Measurements from ENCODE around the gene RALGPS1.

The RALGPS1 gene

DNA sequence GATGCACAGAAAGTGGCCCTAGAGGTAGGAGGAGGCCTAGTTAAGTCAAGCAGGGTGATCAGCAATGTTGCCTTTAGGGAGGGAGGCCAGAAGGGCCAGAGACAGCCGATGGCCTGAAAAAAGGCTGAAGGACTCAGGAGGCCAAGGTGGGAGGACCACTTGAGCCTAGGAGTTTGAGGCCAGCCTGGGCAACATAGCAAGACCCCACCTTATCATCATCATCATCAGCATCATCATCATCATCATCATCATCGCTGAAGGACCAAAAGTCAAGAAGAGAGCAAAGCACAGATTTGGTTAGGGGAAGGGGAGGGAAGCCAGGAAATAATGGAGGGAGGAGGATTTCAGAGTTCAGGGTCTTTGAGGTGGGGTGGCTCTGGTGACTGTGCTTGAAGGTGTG lies 74.3 kb downstream of the RALGPS1 start:
- H3K27me3 ChIP-seq (ENCODE audit: insufficient read depth, poor library complexity, severe bottlenecking): peaks cover 66% of the 10 kb centered on the region
- no peak for DNase-seq (ENCODE audit: low read depth in 1 of 2, low spot score in 1 of 2)
- TF ChIP-seq, protein P1, sequence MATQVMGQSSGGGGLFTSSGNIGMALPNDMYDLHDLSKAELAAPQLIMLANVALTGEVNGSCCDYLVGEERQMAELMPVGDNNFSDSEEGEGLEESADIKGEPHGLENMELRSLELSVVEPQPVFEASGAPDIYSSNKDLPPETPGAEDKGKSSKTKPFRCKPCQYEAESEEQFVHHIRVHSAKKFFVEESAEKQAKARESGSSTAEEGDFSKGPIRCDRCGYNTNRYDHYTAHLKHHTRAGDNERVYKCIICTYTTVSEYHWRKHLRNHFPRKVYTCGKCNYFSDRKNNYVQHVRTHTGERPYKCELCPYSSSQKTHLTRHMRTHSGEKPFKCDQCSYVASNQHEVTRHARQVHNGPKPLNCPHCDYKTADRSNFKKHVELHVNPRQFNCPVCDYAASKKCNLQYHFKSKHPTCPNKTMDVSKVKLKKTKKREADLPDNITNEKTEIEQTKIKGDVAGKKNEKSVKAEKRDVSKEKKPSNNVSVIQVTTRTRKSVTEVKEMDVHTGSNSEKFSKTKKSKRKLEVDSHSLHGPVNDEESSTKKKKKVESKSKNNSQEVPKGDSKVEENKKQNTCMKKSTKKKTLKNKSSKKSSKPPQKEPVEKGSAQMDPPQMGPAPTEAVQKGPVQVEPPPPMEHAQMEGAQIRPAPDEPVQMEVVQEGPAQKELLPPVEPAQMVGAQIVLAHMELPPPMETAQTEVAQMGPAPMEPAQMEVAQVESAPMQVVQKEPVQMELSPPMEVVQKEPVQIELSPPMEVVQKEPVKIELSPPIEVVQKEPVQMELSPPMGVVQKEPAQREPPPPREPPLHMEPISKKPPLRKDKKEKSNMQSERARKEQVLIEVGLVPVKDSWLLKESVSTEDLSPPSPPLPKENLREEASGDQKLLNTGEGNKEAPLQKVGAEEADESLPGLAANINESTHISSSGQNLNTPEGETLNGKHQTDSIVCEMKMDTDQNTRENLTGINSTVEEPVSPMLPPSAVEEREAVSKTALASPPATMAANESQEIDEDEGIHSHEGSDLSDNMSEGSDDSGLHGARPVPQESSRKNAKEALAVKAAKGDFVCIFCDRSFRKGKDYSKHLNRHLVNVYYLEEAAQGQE (IDR thresholded peaks at IDR 0.05; ENCODE audit: insufficient replicate concordance, low read depth): no peak
- TF ChIP-seq POLR2AphosphoS5 (IDR thresholded peaks at IDR 0.05; ENCODE audit: low read depth) (no peak), SPI1 (IDR thresholded peaks at IDR 0.05; ENCODE audit: borderline replicate concordance, low read depth) (no peak), GABPA (IDR thresholded peaks at IDR 0.05; ENCODE audit: low read depth) (no peak)
- TF ChIP-seq, protein P2, sequence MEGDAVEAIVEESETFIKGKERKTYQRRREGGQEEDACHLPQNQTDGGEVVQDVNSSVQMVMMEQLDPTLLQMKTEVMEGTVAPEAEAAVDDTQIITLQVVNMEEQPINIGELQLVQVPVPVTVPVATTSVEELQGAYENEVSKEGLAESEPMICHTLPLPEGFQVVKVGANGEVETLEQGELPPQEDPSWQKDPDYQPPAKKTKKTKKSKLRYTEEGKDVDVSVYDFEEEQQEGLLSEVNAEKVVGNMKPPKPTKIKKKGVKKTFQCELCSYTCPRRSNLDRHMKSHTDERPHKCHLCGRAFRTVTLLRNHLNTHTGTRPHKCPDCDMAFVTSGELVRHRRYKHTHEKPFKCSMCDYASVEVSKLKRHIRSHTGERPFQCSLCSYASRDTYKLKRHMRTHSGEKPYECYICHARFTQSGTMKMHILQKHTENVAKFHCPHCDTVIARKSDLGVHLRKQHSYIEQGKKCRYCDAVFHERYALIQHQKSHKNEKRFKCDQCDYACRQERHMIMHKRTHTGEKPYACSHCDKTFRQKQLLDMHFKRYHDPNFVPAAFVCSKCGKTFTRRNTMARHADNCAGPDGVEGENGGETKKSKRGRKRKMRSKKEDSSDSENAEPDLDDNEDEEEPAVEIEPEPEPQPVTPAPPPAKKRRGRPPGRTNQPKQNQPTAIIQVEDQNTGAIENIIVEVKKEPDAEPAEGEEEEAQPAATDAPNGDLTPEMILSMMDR (IDR thresholded peaks at IDR 0.05; ENCODE audit: insufficient read depth, low read length): no peak

DNA sequence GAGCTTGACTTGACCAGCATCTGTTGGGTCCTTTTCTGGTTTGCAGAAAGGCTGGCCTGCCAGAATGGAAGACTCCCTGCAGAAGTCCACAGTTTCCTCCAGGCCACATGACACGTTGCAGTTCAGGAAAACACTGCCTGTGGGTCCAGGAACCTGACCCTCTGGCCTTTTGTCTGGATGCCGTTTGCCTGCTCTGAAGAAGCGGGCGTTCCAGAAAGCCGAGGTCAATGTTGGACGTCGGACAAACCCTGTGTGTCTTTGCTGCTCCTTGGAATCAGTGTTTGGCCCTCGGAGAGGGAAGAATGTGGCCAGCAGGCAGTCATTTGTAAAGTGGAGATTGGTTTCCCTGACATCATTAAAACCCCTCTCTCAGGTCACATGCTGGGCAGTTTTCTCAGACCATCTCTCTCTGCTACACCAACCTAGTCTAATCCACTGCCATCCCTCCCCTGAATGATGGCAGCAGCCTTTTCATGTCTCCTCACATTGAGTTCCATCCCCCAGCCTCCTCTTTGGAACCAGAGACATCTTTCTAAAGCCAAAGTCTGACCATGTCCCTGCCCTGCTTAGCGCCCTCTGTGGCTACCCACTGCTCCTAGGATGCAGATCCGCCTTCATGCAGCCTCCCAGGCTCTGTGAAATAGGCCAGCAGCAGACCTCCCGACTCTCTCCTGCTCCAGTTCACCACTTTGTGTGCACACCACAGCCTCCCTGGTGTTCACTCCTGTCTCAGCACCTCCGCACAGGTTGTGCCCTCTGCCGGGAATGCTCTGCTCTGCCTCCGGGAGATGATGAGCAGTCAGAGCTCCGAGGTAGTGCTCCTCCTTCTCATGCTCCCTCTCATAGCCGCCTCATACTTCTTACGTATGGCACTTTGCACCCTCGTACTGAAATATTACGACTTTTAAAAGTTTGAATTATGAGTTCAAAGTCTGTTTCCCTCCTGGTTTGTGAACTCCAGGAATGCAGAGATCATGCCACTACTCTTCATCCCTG lies 75.6 kb downstream of the RALGPS1 start:
- Histone ChIP-seq H3K4me3 (replicated peaks; ENCODE audit: insufficient read depth, low read length) (no peak overlapping the region), H3K27me3 (ENCODE audit: insufficient read depth, poor library complexity, severe bottlenecking) (peaks cover 57% of the 10 kb centered on the region), H3K27ac (replicated peaks) (no peak overlapping the region)
- TF ChIP-seq SPI1 (IDR thresholded peaks at IDR 0.05; ENCODE audit: borderline replicate concordance, low read depth) (no peak), POLR2AphosphoS5 (IDR thresholded peaks at IDR 0.05; ENCODE audit: low read depth) (no peak), GABPA (IDR thresholded peaks at IDR 0.05; ENCODE audit: low read depth) (no peak)
- TF ChIP-seq, protein P2 (IDR thresholded peaks at IDR 0.05; ENCODE audit: insufficient read depth, low read length): no peak
- TF ChIP-seq, protein P1 (IDR thresholded peaks at IDR 0.05; ENCODE audit: insufficient replicate concordance, low read depth): no peak
- DNase-seq (ENCODE audit: low read depth in 1 of 2, low spot score in 1 of 2): no peak

More for the DNA sequence above, 74.3 kb downstream of the RALGPS1 start:
- no peak overlapping the region for H3K4me3 ChIP-seq (replicated peaks; ENCODE audit: insufficient read depth, low read length)
- no peak overlapping the region for H3K27ac ChIP-seq (replicated peaks)

DNA sequence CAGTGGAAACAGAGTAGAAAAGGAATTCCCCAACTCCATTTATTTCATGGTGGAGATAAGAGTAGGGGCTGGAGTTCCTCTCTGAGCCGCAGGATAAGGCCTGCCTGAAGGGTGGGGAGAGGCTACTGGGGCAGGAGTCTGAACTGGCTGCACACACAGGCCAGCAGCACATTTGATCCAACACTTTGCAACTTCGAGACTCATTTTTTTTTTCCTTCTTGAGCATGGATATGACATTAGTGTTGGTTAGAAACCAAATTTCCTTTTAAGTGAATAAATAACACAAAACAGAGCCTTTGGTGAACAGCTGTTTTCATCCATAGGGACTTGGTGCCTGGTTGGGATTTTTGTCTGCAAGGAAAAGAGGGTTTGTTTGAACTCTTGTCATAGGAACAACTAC lies 76.6 kb downstream of the RALGPS1 start:
- TF ChIP-seq GABPA (IDR thresholded peaks at IDR 0.05; ENCODE audit: low read depth) (no peak), SPI1 (IDR thresholded peaks at IDR 0.05; ENCODE audit: borderline replicate concordance, low read depth) (no peak)
- TF ChIP-seq, protein P1 (IDR thresholded peaks at IDR 0.05; ENCODE audit: insufficient replicate concordance, low read depth): no peak
- no peak overlapping the region for H3K4me3 ChIP-seq (replicated peaks; ENCODE audit: insufficient read depth, low read length)
- peaks cover 57% of the 10 kb centered on the region for H3K27me3 ChIP-seq (ENCODE audit: insufficient read depth, poor library complexity, severe bottlenecking)
- no peak overlapping the region for H3K27ac ChIP-seq (replicated peaks)
- DNase-seq (ENCODE audit: low read depth in 1 of 2, low spot score in 1 of 2): no peak
